DOHH2 (cell line): Measurements from ENCODE around the gene WDFY2.
"Not testable (repeated sequence)": the region's sequence is repeated elsewhere in the genome, so short reads cannot be mapped to it uniquely, and the experiment has no call there.

Source experiments
- H3F3A ChIP-seq: fragments of 200-600 bp; sonication (generic), shearing (Covaris generic); 2 replicates; pipeline ENCODE4 v1.6.0; 2016; ENCODE audit warnings: antibody characterized with exemption, mild to moderate bottlenecking; ENCODE audit not compliant: control insufficient read depth, insufficient read depth
- H3K27ac ChIP-seq: fragments of 200-600 bp; sonication (generic); 2 replicates; pipeline ENCODE4 v1.5.1; 2014; ENCODE audit warnings: low read depth, mild to moderate bottlenecking, low read length, moderate library complexity
- H3K27me3 ChIP-seq: fragments of 200-600 bp; sonication (generic); 2 replicates; pipeline ENCODE4 v1.6.1; 2014; ENCODE audit warnings: mild to moderate bottlenecking, low read length, mixed read lengths; ENCODE audit not compliant: control insufficient read depth
- H3K36me3 ChIP-seq: fragments of 200-600 bp; sonication (generic); 2 replicates; pipeline ENCODE4 v1.6.1; 2014; ENCODE audit warnings: mild to moderate bottlenecking, low read length, moderate library complexity, mixed read lengths; ENCODE audit not compliant: control insufficient read depth
- H3K4me1 ChIP-seq: fragments of 200-600 bp; sonication (generic); 2 replicates; pipeline ENCODE4 v1.6.1; 2014; ENCODE audit warnings: mild to moderate bottlenecking, low read length, mixed read lengths; ENCODE audit not compliant: control insufficient read depth
- H3K4me2 ChIP-seq: fragments of 200-600 bp; sonication (generic); 2 replicates; pipeline ENCODE4 v1.6.0; 2014; ENCODE audit warnings: mild to moderate bottlenecking, low read length, moderate library complexity
- H3K4me3 ChIP-seq: fragments of 200-600 bp; sonication (generic); 2 replicates; pipeline ENCODE4 v1.5.1; 2014; ENCODE audit warnings: mild to moderate bottlenecking, low read length, mixed read lengths
- H3K79me2 ChIP-seq: fragments of 200-600 bp; sonication (generic); 2 replicates; pipeline ENCODE4 v1.6.1; 2014; ENCODE audit warnings: mild to moderate bottlenecking, low read length, mixed read lengths; ENCODE audit not compliant: control insufficient read depth
- H3K9me2 ChIP-seq: fragments of 200-600 bp; sonication (generic); replicated peaks from 2 replicates; pipeline ENCODE4 v1.6.1; 2014; ENCODE audit warnings: mild to moderate bottlenecking, low read length, mixed read lengths; ENCODE audit not compliant: control insufficient read depth
- H3K9me3 ChIP-seq: fragments of 200-600 bp; sonication (generic); 2 replicates; pipeline ENCODE4 v1.6.1; 2014; ENCODE audit warnings: antibody characterized with exemption, low read length, mixed read lengths; ENCODE audit not compliant: control insufficient read depth, insufficient read depth
- H4K20me1 ChIP-seq: fragments of 200-600 bp; sonication (generic); 2 replicates; pipeline ENCODE4 v1.6.0; 2014; ENCODE audit warnings: low read depth, mild to moderate bottlenecking, antibody characterized with exemption, low read length, moderate library complexity; ENCODE audit not compliant: control insufficient read depth, insufficient read depth
- CTCF ChIP-seq: fragments of 200-600 bp; sonication (generic); IDR thresholded peaks from one replicate; pipeline ENCODE4 v1.5.1; 2014; ENCODE audit warnings: antibody characterized with exemption, mild to moderate bottlenecking, low read depth, low read length; ENCODE audit not compliant: poor library complexity, severe bottlenecking
- EZH2phosphoT487 ChIP-seq: fragments of 200-600 bp; sonication (generic); IDR thresholded peaks from 2 replicates; pipeline ENCODE4 v1.6.1; 2017; ENCODE audit warnings: borderline replicate concordance, mild to moderate bottlenecking, antibody characterized with exemption, low read length, moderate library complexity, mixed read lengths

Gene WDFY2

GRCh38 chr13:51541037-51541436 lies 43.2 kb upstream of the WDFY2 start:
- TF ChIP-seq EZH2phosphoT487 (no peak), CTCF (no peak)
- no peaks in the 10 kb centered on the region for H3F3A ChIP-seq

GRCh38 chr13:51541809-51542258 lies 42.4 kb upstream of the WDFY2 start:
- H3K4me3 ChIP-seq, result no peak overlapping the region
- no peaks in the 10 kb centered on the region for H3K9me2 ChIP-seq
- H3K36me3 ChIP-seq, result no peaks in the 10 kb centered on the region
- no peak overlapping the region for H3K4me2 ChIP-seq
- H4K20me1 ChIP-seq, result no peaks in the 10 kb centered on the region
- no peaks in the 10 kb centered on the region for H3F3A ChIP-seq
- TF ChIP-seq EZH2phosphoT487 (no peak), CTCF (no peak)
- no peak overlapping the region for H3K27ac ChIP-seq
- H3K79me2 ChIP-seq, result no peaks in the 10 kb centered on the region
- H3K4me1 ChIP-seq, result no peaks in the 10 kb centered on the region
- H3K9me3 ChIP-seq, result no peaks in the 10 kb centered on the region
- peaks cover 3% of the 10 kb centered on the region for H3K27me3 ChIP-seq

More at GRCh38 chr13:51541037-51541436, 43.2 kb upstream of the WDFY2 start:
- Histone ChIP-seq H3K9me2 (no peaks in the 10 kb centered on the region), H3K4me1 (no peaks in the 10 kb centered on the region), H3K27ac (no peak overlapping the region), H3K4me2 (no peak overlapping the region), H3K4me3 (no peak overlapping the region), H3K27me3 (peaks cover 3% of the 10 kb centered on the region), H3K9me3 (no peaks in the 10 kb centered on the region), H3K36me3 (no peaks in the 10 kb centered on the region), H4K20me1 (no peaks in the 10 kb centered on the region), H3K79me2 (no peaks in the 10 kb centered on the region)

GRCh38 chr13:51542346-51543242 lies 41.7 kb upstream of the WDFY2 start:
- H3K4me2 ChIP-seq, result no peak overlapping the region
- no peak overlapping the region for H3K4me3 ChIP-seq
- no peaks in the 10 kb centered on the region for H3K9me2 ChIP-seq
- no peaks in the 10 kb centered on the region for H3K4me1 ChIP-seq
- H3K79me2 ChIP-seq, result no peaks in the 10 kb centered on the region
- H3K36me3 ChIP-seq, result no peaks in the 10 kb centered on the region
- H3K9me3 ChIP-seq, result no peaks in the 10 kb centered on the region
- H3F3A ChIP-seq, result no peaks in the 10 kb centered on the region
- TF ChIP-seq CTCF (no peak), EZH2phosphoT487 (no peak)
- H3K27me3 ChIP-seq, result peaks cover 3% of the 10 kb centered on the region
- H3K27ac ChIP-seq, result no peak overlapping the region
- H4K20me1 ChIP-seq, result no peaks in the 10 kb centered on the region

- not testable (repeated sequence) for H4K20me1 ChIP-seq, H3K9me3 ChIP-seq, H3K4me3 ChIP-seq, H3F3A ChIP-seq, H3K4me1 ChIP-seq, H3K27ac ChIP-seq, H3K79me2 ChIP-seq, H3K9me2 ChIP-seq, H3K27me3 ChIP-seq, H3K36me3 ChIP-seq, H3K4me2 ChIP-seq
Observed at GRCh38 chr13:51545446-51545845, 38.8 kb upstream of the WDFY2 start.
